Uterus (tissue), 2 donors: ENCODE results near the gene POMT1.

Source experiments
- POLR2A ChIP-seq, 2 donors: fragments of 450-650 bp; IDR thresholded peaks; one replicate each; pipeline ENCODE4 v1.6.1; 2016; ENCODE audit warnings: antibody characterized with exemption in 2 of 2, mild to moderate bottlenecking in 1 of 2, moderate library complexity in 1 of 2
- TF ChIP-seq, protein P1 (sequence below), 4 experiments: fragments of 200-600 bp in 2 of 4; fragments of 450-650 bp in 2 of 4; sonication (generic) in 2 of 4; IDR thresholded peaks; one replicate each; pipeline ENCODE4 v1.5.1; 2016 to 2019; ENCODE audit warnings: antibody characterized with exemption in 4 of 4, mild to moderate bottlenecking in 2 of 4, moderate library complexity in 1 of 4

DNA sequence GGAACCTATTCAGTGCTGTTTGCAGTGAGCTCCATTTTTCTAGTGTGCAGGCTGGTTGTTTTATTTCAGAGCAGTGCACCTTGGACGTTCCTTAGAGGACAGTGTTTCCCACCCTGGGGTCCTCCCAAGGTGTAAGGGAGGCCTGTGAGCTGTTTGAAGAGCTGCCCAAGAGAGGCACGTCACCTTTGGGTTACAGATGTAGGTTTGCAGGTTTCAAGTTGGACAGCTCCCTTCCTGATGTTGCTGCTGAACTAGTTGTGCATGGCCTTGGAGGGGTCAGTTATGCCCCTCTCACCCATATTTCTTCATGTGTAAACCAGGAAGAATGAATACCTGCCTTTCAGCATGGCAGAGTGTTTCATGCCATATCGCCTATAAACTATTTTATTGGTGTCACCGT lies 34.7 kb upstream of the POMT1 start:
- TF ChIP-seq, protein P1, sequence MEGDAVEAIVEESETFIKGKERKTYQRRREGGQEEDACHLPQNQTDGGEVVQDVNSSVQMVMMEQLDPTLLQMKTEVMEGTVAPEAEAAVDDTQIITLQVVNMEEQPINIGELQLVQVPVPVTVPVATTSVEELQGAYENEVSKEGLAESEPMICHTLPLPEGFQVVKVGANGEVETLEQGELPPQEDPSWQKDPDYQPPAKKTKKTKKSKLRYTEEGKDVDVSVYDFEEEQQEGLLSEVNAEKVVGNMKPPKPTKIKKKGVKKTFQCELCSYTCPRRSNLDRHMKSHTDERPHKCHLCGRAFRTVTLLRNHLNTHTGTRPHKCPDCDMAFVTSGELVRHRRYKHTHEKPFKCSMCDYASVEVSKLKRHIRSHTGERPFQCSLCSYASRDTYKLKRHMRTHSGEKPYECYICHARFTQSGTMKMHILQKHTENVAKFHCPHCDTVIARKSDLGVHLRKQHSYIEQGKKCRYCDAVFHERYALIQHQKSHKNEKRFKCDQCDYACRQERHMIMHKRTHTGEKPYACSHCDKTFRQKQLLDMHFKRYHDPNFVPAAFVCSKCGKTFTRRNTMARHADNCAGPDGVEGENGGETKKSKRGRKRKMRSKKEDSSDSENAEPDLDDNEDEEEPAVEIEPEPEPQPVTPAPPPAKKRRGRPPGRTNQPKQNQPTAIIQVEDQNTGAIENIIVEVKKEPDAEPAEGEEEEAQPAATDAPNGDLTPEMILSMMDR (IDR thresholded peaks at IDR 0.05): no peak
- TF ChIP-seq POLR2A (IDR thresholded peaks at IDR 0.05): no peak
